ENCODE results near the gene ELP2.

DNA sequence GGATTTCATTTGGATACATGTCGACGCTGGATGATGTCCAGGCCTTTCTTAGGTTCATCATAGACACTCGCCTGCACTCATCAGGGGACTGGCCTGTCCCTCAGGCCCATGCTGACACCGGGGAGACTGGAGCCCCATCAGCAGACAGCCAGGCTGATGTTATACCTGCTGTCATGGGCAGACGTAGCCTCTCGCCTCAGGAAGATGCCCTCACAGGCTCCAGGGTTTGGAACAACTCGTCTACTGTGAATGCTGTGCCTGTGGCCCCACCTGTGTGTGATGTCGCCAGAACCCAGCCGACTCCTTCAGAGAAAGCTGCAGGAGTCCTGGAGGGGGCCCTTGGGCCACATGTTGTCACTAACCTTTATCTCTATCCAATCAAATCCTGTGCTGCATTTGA is 85.9 kb downstream of the ELP2 start:
- TF ChIP-seq, protein P1, sequence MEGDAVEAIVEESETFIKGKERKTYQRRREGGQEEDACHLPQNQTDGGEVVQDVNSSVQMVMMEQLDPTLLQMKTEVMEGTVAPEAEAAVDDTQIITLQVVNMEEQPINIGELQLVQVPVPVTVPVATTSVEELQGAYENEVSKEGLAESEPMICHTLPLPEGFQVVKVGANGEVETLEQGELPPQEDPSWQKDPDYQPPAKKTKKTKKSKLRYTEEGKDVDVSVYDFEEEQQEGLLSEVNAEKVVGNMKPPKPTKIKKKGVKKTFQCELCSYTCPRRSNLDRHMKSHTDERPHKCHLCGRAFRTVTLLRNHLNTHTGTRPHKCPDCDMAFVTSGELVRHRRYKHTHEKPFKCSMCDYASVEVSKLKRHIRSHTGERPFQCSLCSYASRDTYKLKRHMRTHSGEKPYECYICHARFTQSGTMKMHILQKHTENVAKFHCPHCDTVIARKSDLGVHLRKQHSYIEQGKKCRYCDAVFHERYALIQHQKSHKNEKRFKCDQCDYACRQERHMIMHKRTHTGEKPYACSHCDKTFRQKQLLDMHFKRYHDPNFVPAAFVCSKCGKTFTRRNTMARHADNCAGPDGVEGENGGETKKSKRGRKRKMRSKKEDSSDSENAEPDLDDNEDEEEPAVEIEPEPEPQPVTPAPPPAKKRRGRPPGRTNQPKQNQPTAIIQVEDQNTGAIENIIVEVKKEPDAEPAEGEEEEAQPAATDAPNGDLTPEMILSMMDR (IDR thresholded peaks at IDR 0.05; ENCODE audit: poor library complexity), result no peak
- TF ChIP-seq EZH2 (IDR thresholded peaks at IDR 0.05; ENCODE audit: borderline replicate concordance) (no peak), EZH2phosphoT487 (IDR thresholded peaks at IDR 0.05; ENCODE audit: low read depth, severe bottlenecking, unreplicated experiment) (no peak)

Data from hepatocyte (in vitro differentiated cells).